OCI-LY7 (cell line): ENCODE results near the gene SERTAD2.

Source experiments
- CTCF ChIP-seq: fragments of 200-600 bp; sonication (generic); conservative IDR thresholded peaks from 2 replicates; pipeline ENCODE4 v1.5.1; 2014; ENCODE audit warnings: mild to moderate bottlenecking, antibody characterized with exemption, low read length, moderate library complexity, mixed read lengths
- EZH2phosphoT487 ChIP-seq: fragments of 200-600 bp; sonication (generic); IDR thresholded peaks from 2 replicates; pipeline ENCODE4 v1.6.1; 2018; ENCODE audit warnings: low read depth, borderline replicate concordance, mild to moderate bottlenecking, mixed run types, antibody characterized with exemption, low read length, moderate library complexity, mixed read lengths

GRCh38 chr2:64641599-64641998, 12.1 kb downstream of the SERTAD2 start:
- TF ChIP-seq CTCF = no peak
- no peak for TF ChIP-seq EZH2phosphoT487
